Osteoblast (primary cell): ENCODE data around the gene AXIN1. TPM values are rescaled to one million over a fixed set of nuclear protein-coding genes. Genes with fewer than 3 reads are reported as not detected.
A peak's percentile ranks its signal among the peaks of the same experiment; 100 is the strongest.

Experiments
- DNase-seq: peaks from one replicate; pipeline ENCODE4 v3.0.0; 2011; ENCODE audit warnings: low spot score, mixed read lengths; ENCODE audit not compliant: insufficient read length; ENCODE audit errors: missing footprints
- H2AFZ ChIP-seq: 2 replicates; pipeline ENCODE4 v1.6.0; 2011; ENCODE audit warnings: mild to moderate bottlenecking, low read length
- H3K27ac ChIP-seq: 2 replicates; pipeline ENCODE4 v1.5.1; 2011; ENCODE audit warnings: mild to moderate bottlenecking, low read depth, low read length, moderate library complexity
- H3K27me3 ChIP-seq: 2 replicates; pipeline ENCODE4 v1.6.0; 2012; ENCODE audit warnings: mild to moderate bottlenecking, control low read depth, inconsistent platforms, low read length, moderate library complexity; ENCODE audit not compliant: insufficient read depth
- H3K36me3 ChIP-seq: 2 replicates; pipeline ENCODE4 v1.5.1; 2011; ENCODE audit warnings: mild to moderate bottlenecking, low read length, control low read depth, moderate library complexity; ENCODE audit not compliant: insufficient read depth
- H3K4me1 ChIP-seq: 2 replicates; pipeline ENCODE4 v1.5.1; 2011; ENCODE audit warnings: mild to moderate bottlenecking, low read length, control low read depth, moderate library complexity; ENCODE audit not compliant: insufficient read depth
- H3K4me2 ChIP-seq: 2 replicates; pipeline ENCODE4 v1.6.0; 2011; ENCODE audit warnings: mild to moderate bottlenecking, low read length; ENCODE audit not compliant: insufficient read depth
- H3K4me3 ChIP-seq: fragments of 200-600 bp; sonication (generic); 3 replicates; pipeline ENCODE4 v1.5.1; 2012; ENCODE audit warnings: mild to moderate bottlenecking, low read length, inconsistent platforms; ENCODE audit not compliant: insufficient read depth
- H3K79me2 ChIP-seq: 2 replicates; pipeline ENCODE4 v1.6.0; 2012; ENCODE audit warnings: mild to moderate bottlenecking, low read length, control low read depth, inconsistent platforms; ENCODE audit not compliant: insufficient read depth
- H3K9me3 ChIP-seq: 2 replicates; pipeline ENCODE4 v1.5.1; 2011; ENCODE audit warnings: low read depth, low read length, control low read depth
- H4K20me1 ChIP-seq: 2 replicates; pipeline ENCODE4 v1.6.0; 2012; ENCODE audit warnings: mild to moderate bottlenecking, low read length, control low read depth; ENCODE audit not compliant: insufficient read depth
- total RNA-seq: library from RNA; depleted of rRNA; stranded (reverse); fragments of >200 nt; gene quantifications from 2 replicates; pipeline ENCODE4 v1.2.3, GENCODE V29; 2012
- TF ChIP-seq, protein P1 (sequence below): IDR thresholded peaks from 2 replicates; pipeline ENCODE4 v1.5.1; 2011; ENCODE audit warnings: mild to moderate bottlenecking, low read depth, low read length, moderate library complexity; ENCODE audit errors: extremely low read depth

The AXIN1 gene
- total RNA-seq, 1 donor, result 21.7 TPM

DNA sequence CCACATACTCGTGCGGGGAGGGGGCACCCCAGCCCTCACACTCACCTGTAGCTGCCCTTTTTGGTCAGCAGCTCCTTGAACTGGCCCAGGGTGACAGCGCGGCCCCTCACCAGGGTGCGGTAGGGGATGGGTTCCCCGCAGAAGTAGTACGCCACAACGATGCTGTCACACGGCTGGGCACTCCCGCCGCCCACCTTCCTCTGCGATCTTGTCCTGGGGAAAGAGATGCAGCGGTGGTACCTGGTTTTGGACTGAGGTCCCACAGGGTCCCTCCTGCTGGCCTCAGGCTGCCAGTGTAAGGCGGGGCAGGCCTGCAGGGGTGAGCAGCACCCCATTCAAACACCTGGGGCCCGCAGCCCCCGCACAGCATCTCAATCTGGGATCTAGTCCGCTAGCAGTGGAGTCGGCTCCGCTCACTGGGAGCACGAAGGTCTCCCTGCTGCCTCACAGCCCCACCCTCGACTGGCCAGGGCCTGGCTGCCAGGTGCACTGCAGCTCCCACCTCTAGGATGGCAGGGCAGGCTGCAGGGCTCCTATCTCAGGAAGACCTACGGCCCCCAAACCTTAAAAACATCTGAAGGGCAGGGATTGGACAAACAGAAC is 63.0 kb downstream of the AXIN1 start:
- no peak overlapping the region for H3K4me2 ChIP-seq
- H3K36me3 ChIP-seq, result peaks cover 6% of the 10 kb centered on the region
- H4K20me1 ChIP-seq, result no peaks in the 10 kb centered on the region
- H3K9me3 ChIP-seq, result no peaks in the 10 kb centered on the region
- TF ChIP-seq, protein P1, sequence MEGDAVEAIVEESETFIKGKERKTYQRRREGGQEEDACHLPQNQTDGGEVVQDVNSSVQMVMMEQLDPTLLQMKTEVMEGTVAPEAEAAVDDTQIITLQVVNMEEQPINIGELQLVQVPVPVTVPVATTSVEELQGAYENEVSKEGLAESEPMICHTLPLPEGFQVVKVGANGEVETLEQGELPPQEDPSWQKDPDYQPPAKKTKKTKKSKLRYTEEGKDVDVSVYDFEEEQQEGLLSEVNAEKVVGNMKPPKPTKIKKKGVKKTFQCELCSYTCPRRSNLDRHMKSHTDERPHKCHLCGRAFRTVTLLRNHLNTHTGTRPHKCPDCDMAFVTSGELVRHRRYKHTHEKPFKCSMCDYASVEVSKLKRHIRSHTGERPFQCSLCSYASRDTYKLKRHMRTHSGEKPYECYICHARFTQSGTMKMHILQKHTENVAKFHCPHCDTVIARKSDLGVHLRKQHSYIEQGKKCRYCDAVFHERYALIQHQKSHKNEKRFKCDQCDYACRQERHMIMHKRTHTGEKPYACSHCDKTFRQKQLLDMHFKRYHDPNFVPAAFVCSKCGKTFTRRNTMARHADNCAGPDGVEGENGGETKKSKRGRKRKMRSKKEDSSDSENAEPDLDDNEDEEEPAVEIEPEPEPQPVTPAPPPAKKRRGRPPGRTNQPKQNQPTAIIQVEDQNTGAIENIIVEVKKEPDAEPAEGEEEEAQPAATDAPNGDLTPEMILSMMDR, result no peak
- H3K79me2 ChIP-seq, result no peaks in the 10 kb centered on the region
- no peak overlapping the region for H3K27ac ChIP-seq
- H3K4me3 ChIP-seq, result no peak overlapping the region
- no peaks in the 10 kb centered on the region for H3K27me3 ChIP-seq
- no peak for DNase-seq
- no peaks in the 10 kb centered on the region for H3K4me1 ChIP-seq
- H2AFZ ChIP-seq, result no peak overlapping the region

DNA sequence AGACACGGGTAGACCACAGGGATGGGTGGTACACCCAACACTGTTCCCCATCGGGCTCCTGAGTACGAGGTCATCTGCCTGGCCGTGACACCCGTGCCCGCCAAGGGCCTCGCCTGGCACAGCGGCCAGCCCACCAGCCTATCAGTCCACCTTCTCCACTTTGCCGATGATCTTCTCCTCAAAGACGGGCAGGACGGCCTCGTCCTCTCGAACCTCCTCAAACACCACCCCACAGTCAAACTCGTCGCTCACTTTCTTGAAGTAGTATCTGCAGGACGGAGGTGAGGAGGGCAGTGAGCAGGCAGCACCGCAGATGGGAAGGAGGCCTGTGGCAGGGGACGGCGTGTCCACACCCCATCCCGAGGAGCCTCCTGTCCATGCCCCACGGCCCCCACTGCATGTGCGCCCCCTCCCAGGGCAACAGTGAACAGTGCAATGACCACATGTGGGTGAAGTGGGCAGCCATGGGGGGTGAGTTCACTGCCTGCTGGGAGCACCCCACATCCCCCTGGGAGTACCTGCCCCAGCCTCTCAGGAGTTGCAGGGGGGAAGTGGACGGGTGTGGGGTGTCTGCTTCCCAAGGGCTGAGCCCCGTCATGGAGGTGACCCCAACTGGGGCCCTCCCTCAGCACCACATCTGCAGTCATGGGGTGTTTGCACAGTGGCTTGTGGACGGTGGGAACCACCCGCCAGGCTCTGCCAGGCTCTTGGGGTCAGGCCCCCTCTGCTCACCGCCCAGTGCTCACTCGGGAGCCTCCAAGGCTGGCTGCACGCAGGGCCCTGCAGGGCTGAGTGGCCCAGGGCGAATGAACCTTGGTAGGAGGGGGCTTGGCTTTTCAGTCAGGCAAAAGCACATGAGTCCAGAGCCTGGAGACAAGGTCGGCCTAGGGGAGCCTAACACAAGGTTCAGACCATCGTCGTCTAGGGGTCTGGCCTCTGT is 64.3 kb downstream of the AXIN1 start:
- Histone ChIP-seq H2AFZ (no peak overlapping the region), H3K27ac (no peak overlapping the region), H3K9me3 (no peaks in the 10 kb centered on the region), H4K20me1 (no peaks in the 10 kb centered on the region), H3K4me2 (no peak overlapping the region), H3K79me2 (no peaks in the 10 kb centered on the region), H3K36me3 (peaks cover 6% of the 10 kb centered on the region), H3K4me1 (no peaks in the 10 kb centered on the region), H3K27me3 (no peaks in the 10 kb centered on the region), H3K4me3 (no peak overlapping the region)
- no peak for DNase-seq
- TF ChIP-seq, protein P1, result no peak

DNA sequence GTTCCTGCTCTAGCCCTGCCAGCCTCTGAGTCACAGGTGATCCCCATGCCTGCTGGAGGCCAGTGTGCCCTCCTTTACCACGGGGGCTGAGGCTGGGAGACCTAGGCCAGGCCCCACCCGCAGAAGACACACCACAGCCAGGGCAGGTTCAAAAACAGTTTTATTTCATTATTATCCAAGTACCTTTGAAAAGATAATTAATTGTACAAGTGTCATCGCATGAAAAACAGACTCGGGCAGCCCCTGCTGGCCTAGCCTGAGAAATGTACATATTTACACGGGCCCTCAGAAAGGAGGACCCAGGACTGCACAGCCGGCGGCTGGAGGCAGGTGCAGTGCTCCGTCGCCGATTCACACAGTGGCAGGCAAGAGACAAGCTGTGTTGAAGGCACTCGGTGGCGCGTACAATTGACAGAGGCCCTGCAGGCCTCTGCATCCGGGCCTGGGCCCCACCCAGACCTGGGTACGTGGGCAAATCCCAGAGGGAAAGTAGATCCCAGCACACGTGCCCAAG is 65.2 kb downstream of the AXIN1 start:
- Histone ChIP-seq H3K27ac (no peak overlapping the region), H3K79me2 (no peaks in the 10 kb centered on the region), H3K4me1 (no peaks in the 10 kb centered on the region), H3K27me3 (no peaks in the 10 kb centered on the region), H3K9me3 (no peaks in the 10 kb centered on the region), H2AFZ (no peak overlapping the region), H3K4me2 (no peak overlapping the region), H3K36me3 (peaks cover 6% of the 10 kb centered on the region), H4K20me1 (no peaks in the 10 kb centered on the region), H3K4me3 (no peak overlapping the region)
- TF ChIP-seq, protein P1, result no peak
- peak; percentile 90 for DNase-seq
